ENCODE results near the gene CHCHD4. TPM values are rescaled to one million over a fixed set of nuclear protein-coding genes. Genes with fewer than 3 reads are reported as not detected.

The CHCHD4 gene
- total RNA-seq, 1 experiment from 2014 or later: 43.3 TPM

- intact Hi-C loops (cut with micrococcal nuclease): no loop called here
- no peak for DNase-seq
- peaks cover 40% of the 10 kb centered on the region for H3K36me3 ChIP-seq (ENCODE audit: low read depth, low read length)
- no peak overlapping the region for H2AFZ ChIP-seq (ENCODE audit: low read length)
- H3K9me3 ChIP-seq (ENCODE audit: low read length): no peaks in the 10 kb centered on the region
- no peak for ATAC-seq
- no peaks in the 10 kb centered on the region for H3K27me3 ChIP-seq (ENCODE audit: low read length)
- no peaks in the 10 kb centered on the region for H3K4me1 ChIP-seq (ENCODE audit: insufficient read depth, low read length)
- H3K27ac ChIP-seq (ENCODE audit: low read length): no peak overlapping the region
- H3K9me2 ChIP-seq (replicated peaks; ENCODE audit: low read length): no peaks in the 10 kb centered on the region
- POLR2A ChIA-PET (ENCODE audit: unreplicated experiment): no interaction called here
- no peak overlapping the region for H3K9ac ChIP-seq (ENCODE audit: low read length)
- TF ChIP-seq, protein P1, sequence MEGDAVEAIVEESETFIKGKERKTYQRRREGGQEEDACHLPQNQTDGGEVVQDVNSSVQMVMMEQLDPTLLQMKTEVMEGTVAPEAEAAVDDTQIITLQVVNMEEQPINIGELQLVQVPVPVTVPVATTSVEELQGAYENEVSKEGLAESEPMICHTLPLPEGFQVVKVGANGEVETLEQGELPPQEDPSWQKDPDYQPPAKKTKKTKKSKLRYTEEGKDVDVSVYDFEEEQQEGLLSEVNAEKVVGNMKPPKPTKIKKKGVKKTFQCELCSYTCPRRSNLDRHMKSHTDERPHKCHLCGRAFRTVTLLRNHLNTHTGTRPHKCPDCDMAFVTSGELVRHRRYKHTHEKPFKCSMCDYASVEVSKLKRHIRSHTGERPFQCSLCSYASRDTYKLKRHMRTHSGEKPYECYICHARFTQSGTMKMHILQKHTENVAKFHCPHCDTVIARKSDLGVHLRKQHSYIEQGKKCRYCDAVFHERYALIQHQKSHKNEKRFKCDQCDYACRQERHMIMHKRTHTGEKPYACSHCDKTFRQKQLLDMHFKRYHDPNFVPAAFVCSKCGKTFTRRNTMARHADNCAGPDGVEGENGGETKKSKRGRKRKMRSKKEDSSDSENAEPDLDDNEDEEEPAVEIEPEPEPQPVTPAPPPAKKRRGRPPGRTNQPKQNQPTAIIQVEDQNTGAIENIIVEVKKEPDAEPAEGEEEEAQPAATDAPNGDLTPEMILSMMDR (conservative IDR thresholded peaks at IDR 0.05; ENCODE audit: low read depth, low read length): no peak
- TF ChIP-seq EZH2phosphoT487 (IDR thresholded peaks at IDR 0.05; ENCODE audit: borderline replicate concordance, low read length) (no peak), EZH2 (IDR thresholded peaks at IDR 0.05; ENCODE audit: low read length, unreplicated experiment) (no peak)
- no TSS peak for BruUV-seq (replicated peaks)
- CTCF ChIA-PET: no interaction called here
- no peak overlapping the region for H3K4me2 ChIP-seq (ENCODE audit: low read length)
- no peak overlapping the region for H3K4me3 ChIP-seq (ENCODE audit: low read length)
- no peaks in the 10 kb centered on the region for H3K79me2 ChIP-seq (ENCODE audit: low read length)
- no peaks in the 10 kb centered on the region for H4K20me1 ChIP-seq (ENCODE audit: low read length)
- H3F3A ChIP-seq (ENCODE audit: low read length, unreplicated experiment): no peaks in the 10 kb centered on the region
Measured at GRCh38 chr3:14156201-14156600, 31.5 kb upstream of the CHCHD4 start.

- ATAC-seq (no peak), DNase-seq (no peak)
- Histone ChIP-seq H3K9ac (ENCODE audit: low read length) (no peak overlapping the region), H3K36me3 (ENCODE audit: low read depth, low read length) (peaks cover 28% of the 10 kb centered on the region), H3K9me2 (replicated peaks; ENCODE audit: low read length) (no peaks in the 10 kb centered on the region), H3K4me3 (ENCODE audit: low read length) (no peak overlapping the region), H3F3A (ENCODE audit: low read length, unreplicated experiment) (no peaks in the 10 kb centered on the region), H4K20me1 (ENCODE audit: low read length) (no peaks in the 10 kb centered on the region), H3K79me2 (ENCODE audit: low read length) (no peaks in the 10 kb centered on the region), H2AFZ (ENCODE audit: low read length) (no peak overlapping the region), H3K27ac (ENCODE audit: low read length) (no peak overlapping the region), H3K4me2 (ENCODE audit: low read length) (no peak overlapping the region), H3K4me1 (ENCODE audit: insufficient read depth, low read length) (no peaks in the 10 kb centered on the region), H3K9me3 (ENCODE audit: low read length) (no peaks in the 10 kb centered on the region), H3K27me3 (ENCODE audit: low read length) (no peaks in the 10 kb centered on the region)
- BruUV-seq (replicated peaks): no TSS peak
- POLR2A ChIA-PET (ENCODE audit: unreplicated experiment): no interaction called here
- TF ChIP-seq EZH2 (IDR thresholded peaks at IDR 0.05; ENCODE audit: low read length, unreplicated experiment) (no peak), EZH2phosphoT487 (IDR thresholded peaks at IDR 0.05; ENCODE audit: borderline replicate concordance, low read length) (no peak)
- TF ChIP-seq, protein P1 (conservative IDR thresholded peaks at IDR 0.05; ENCODE audit: low read depth, low read length): no peak
- intact Hi-C loops (cut with micrococcal nuclease): no loop called here
- CTCF ChIA-PET: no interaction called here
Measured at GRCh38 chr3:14154895-14155440, 30.3 kb upstream of the CHCHD4 start.

DNA sequence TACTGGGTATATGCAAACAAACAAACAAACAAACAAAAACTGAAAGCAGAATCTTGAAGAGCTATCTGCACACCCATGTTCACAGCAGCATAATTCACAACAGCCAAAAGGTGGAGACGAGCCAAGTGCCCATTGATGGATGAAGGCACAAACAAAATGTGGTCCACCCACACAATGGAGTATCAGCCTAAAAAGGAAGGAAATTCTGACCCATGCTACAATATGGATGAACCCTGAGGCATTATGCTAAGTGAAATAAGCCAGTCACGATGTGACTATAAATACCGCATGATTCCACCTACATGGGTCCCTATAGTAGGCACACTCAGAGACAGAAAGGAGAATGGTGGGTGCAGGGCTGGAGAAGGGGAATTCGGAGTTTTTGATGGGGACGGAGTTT lies 29.6 kb upstream of the CHCHD4 start:
- Histone ChIP-seq H3K27ac (ENCODE audit: low read length) (no peak overlapping the region), H3K27me3 (ENCODE audit: low read length) (no peaks in the 10 kb centered on the region), H3K9me2 (replicated peaks; ENCODE audit: low read length) (no peaks in the 10 kb centered on the region), H3K9ac (ENCODE audit: low read length) (no peak overlapping the region), H3F3A (ENCODE audit: low read length, unreplicated experiment) (no peaks in the 10 kb centered on the region), H4K20me1 (ENCODE audit: low read length) (no peaks in the 10 kb centered on the region), H3K36me3 (ENCODE audit: low read depth, low read length) (peaks cover 23% of the 10 kb centered on the region), H3K9me3 (ENCODE audit: low read length) (no peaks in the 10 kb centered on the region), H3K79me2 (ENCODE audit: low read length) (no peaks in the 10 kb centered on the region), H3K4me2 (ENCODE audit: low read length) (no peak overlapping the region), H3K4me1 (ENCODE audit: insufficient read depth, low read length) (no peaks in the 10 kb centered on the region), H2AFZ (ENCODE audit: low read length) (no peak overlapping the region), H3K4me3 (ENCODE audit: low read length) (no peak overlapping the region)
- intact Hi-C loops (cut with micrococcal nuclease): no loop called here
- ATAC-seq (no peak), DNase-seq (no peak)
- ChIA-PET POLR2A (ENCODE audit: unreplicated experiment) (interaction anchor here (0.6 kb wide), 1 partner anchor 16 kb away, joined by 4 read pairs; no protein-coding TSS in a partner anchor), CTCF (no interaction called here)
- no TSS peak for BruUV-seq (replicated peaks)
- TF ChIP-seq EZH2phosphoT487 (IDR thresholded peaks at IDR 0.05; ENCODE audit: borderline replicate concordance, low read length) (no peak), EZH2 (IDR thresholded peaks at IDR 0.05; ENCODE audit: low read length, unreplicated experiment) (no peak)
- TF ChIP-seq, protein P1 (conservative IDR thresholded peaks at IDR 0.05; ENCODE audit: low read depth, low read length): no peak

All from PC-3 (cell line).